Measurements from ENCODE around the gene CSRNP2.
"Not testable (repeated sequence)": the region's sequence is repeated elsewhere in the genome, so short reads cannot be mapped to it uniquely, and the experiment has no call there.

CSRNP2 gene

GRCh38 chr12:51020448-51021182 is 62.8 kb downstream of the CSRNP2 start:
- no peak for TF ChIP-seq CTCF (IDR thresholded peaks at IDR 0.05; ENCODE audit: low read depth, low read length)
- DNase-seq (ENCODE audit: extremely low read depth, low read depth): no peak

DNA sequence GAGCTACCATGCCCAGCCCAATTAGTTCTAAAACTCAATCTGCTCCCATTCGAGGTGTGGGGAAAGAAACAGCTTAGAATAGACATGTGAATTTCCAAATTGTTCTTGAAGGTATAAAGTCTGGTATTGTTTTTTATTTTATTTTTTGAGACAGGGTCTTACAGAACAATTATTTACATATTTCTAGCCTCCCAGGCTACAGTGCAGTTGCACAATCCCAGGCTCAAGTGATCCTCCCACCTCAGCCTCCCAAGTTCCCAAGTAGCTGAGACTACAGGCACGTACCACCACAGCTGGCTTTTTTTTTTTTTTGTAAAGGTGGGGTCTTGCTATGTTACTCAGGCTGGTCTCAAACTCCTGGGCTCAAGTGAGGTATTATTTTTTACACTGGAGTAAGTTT is 63.5 kb downstream of the CSRNP2 start:
- DNase-seq (ENCODE audit: extremely low read depth, low read depth): no peak
- TF ChIP-seq CTCF (IDR thresholded peaks at IDR 0.05; ENCODE audit: low read depth, low read length): no peak

GRCh38 chr12:51018956-51019355 is 64.4 kb downstream of the CSRNP2 start:
- DNase-seq (ENCODE audit: extremely low read depth, low read depth): no peak

GRCh38 chr12:51017452-51017851 is 65.9 kb downstream of the CSRNP2 start:
- no peak for DNase-seq (ENCODE audit: extremely low read depth, low read depth)
- no peak for TF ChIP-seq CTCF (IDR thresholded peaks at IDR 0.05; ENCODE audit: low read depth, low read length)

More at GRCh38 chr12:51018956-51019355, 64.4 kb downstream of the CSRNP2 start:
- no peak for TF ChIP-seq CTCF (IDR thresholded peaks at IDR 0.05; ENCODE audit: low read depth, low read length)

GRCh38 chr12:51014467-51014866 is 68.9 kb downstream of the CSRNP2 start:
- not testable (repeated sequence) for DNase-seq (ENCODE audit: extremely low read depth, low read depth)

- no peak for DNase-seq (ENCODE audit: extremely low read depth, low read depth)
- TF ChIP-seq CTCF (IDR thresholded peaks at IDR 0.05; ENCODE audit: low read depth, low read length): no peak
These were observed 70.0 kb downstream of the CSRNP2 start for GRCh38 chr12:51013441-51013840.

GRCh38 chr12:51012570-51013236 is 70.7 kb downstream of the CSRNP2 start:
- no peak for TF ChIP-seq CTCF (IDR thresholded peaks at IDR 0.05; ENCODE audit: low read depth, low read length)
- no peak for DNase-seq (ENCODE audit: extremely low read depth, low read depth)

Measured in AG09319 (cell line).